Fibroblast of skin of scalp (primary cell): ENCODE results near the gene GGT5. TPM values are rescaled to one million over a fixed set of nuclear protein-coding genes. Genes with fewer than 3 reads are reported as not detected.
"Not testable (repeated sequence)": the region's sequence is repeated elsewhere in the genome, so short reads cannot be mapped to it uniquely, and the experiment has no call there.

Source experiments
- DNase-seq: peaks from one replicate; pipeline ENCODE4 v3.0.0-alpha.2; 2013
- polyA plus RNA-seq, 2 experiments: library from polyadenylated mRNA; unstranded; fragments of 120-200 nt; gene quantifications; one replicate each; pipeline ENCODE4 v1.2.1, GENCODE V29; 2013; ENCODE audit not compliant: insufficient read length in 2 of 2

GGT5 gene
- 7.5 TPM for polyA plus RNA-seq (2013, experiment 1 of 2; ENCODE audit: insufficient read length)
- polyA plus RNA-seq (2013, experiment 2 of 2; ENCODE audit: insufficient read length), result 7.9 TPM

GRCh38 chr22:24245030-24245431 lies at the start of gene GGT5:
GGT5 (minus strand) TSS chr22:24245082; CDS start chr22:24244725, 357 bp downstream.
- DNase-seq, result not testable (repeated sequence)

- DNase-seq, result not testable (repeated sequence)
Observed at GRCh38 chr22:24292202-24292830, 47.4 kb upstream of the GGT5 start.

- DNase-seq, result peak; percentile 22
Observed at GRCh38 chr22:24291515-24292201, 46.8 kb upstream of the GGT5 start.

GRCh38 chr22:24290459-24290858 lies 45.6 kb upstream of the GGT5 start:
- DNase-seq, result peak; percentile 38

GRCh38 chr22:24289741-24290163 lies 44.9 kb upstream of the GGT5 start:
- DNase-seq, result peak; percentile 39

GRCh38 chr22:24289114-24289513 lies 44.2 kb upstream of the GGT5 start:
- DNase-seq, result peak; percentile 95

GRCh38 chr22:24287801-24288200 lies 42.9 kb upstream of the GGT5 start:
- DNase-seq, result not testable (repeated sequence)

GRCh38 chr22:24287212-24287611 lies 42.3 kb upstream of the GGT5 start:
- DNase-seq, result not testable (repeated sequence)

- DNase-seq, result peak; percentile 66
Observed at GRCh38 chr22:24285245-24285644, 40.4 kb upstream of the GGT5 start.

- peak; percentile 46 for DNase-seq
Observed at GRCh38 chr22:24284747-24285203, 39.9 kb upstream of the GGT5 start.

GRCh38 chr22:24282401-24282800 lies 37.5 kb upstream of the GGT5 start:
- DNase-seq, result no peak

- not testable (repeated sequence) for DNase-seq
Observed at GRCh38 chr22:24280363-24280762, 35.5 kb upstream of the GGT5 start.

GRCh38 chr22:24274696-24275405 lies 30.0 kb upstream of the GGT5 start:
- not testable (repeated sequence) for DNase-seq

- not testable (repeated sequence) for DNase-seq
Observed at GRCh38 chr22:24273906-24274305, 29.0 kb upstream of the GGT5 start.

- DNase-seq, result not testable (repeated sequence)
Observed at GRCh38 chr22:24273031-24273430, 28.1 kb upstream of the GGT5 start.

GRCh38 chr22:24271386-24271854 lies 26.5 kb upstream of the GGT5 start:
- no peak for DNase-seq

GRCh38 chr22:24270556-24271385 lies 25.9 kb upstream of the GGT5 start, which contains the start of gene SPECC1L:
SPECC1L (plus strand) TSS chr22:24270831; CDS start chr22:24302232, 31,401 bp downstream.
- DNase-seq, result peak; percentile 93

GRCh38 chr22:24266495-24266894 lies 21.6 kb upstream of the GGT5 start:
- DNase-seq, result not testable (repeated sequence)

- no peak for DNase-seq
Observed at GRCh38 chr22:24265734-24266133, 20.9 kb upstream of the GGT5 start.

- peak; percentile 51 for DNase-seq
Observed at GRCh38 chr22:24264329-24264896, 19.5 kb upstream of the GGT5 start.

GRCh38 chr22:24263479-24263878 lies 18.6 kb upstream of the GGT5 start:
- DNase-seq, result not testable (repeated sequence)
